H1 (cell line): ENCODE data around the gene LSR. TPM values are rescaled to one million over a fixed set of nuclear protein-coding genes. Genes with fewer than 3 reads are reported as not detected.

Experiments
- CTCF ChIA-PET: fragments of 300-600 bp; sonication (Branson Sonifier 250); formaldehyde crosslinking; loops from one replicate; lab custom pipeline; 2021; ENCODE audit not compliant: partially characterized antibody; lab: Charles Lee
- POLR2A ChIA-PET: fragments of 300-600 bp; sonication (Branson Sonifier 250); formaldehyde crosslinking; loops from one replicate; lab custom pipeline; 2021; ENCODE audit warnings: inconsistent platforms; ENCODE audit not compliant: partially characterized antibody; lab: Charles Lee
- DNase-seq, 2 experiments: peaks; one replicate each; pipeline versions ENCODE4 v3.0.0 to v3.0.0-alpha.2; 2010 to 2022; ENCODE audit warnings: low spot score in 2 of 2, low read depth in 1 of 2, mixed read lengths in 1 of 2
- FAIRE-seq: peaks from 2 replicates; lab custom pipeline; 2011; peaks lifted over from hg19 to GRCh38; lab: Jason Lieb, UNC
- H2AFZ ChIP-seq: 2 replicates; pipeline ENCODE4 v1.8.1; 2012; ENCODE audit warnings: low read length, inconsistent platforms
- H2AK5ac ChIP-seq: 2 replicates; pipeline ENCODE4 v1.6.1; 2013; ENCODE audit warnings: low read depth, low read length
- H2BK120ac ChIP-seq: replicated peaks from 2 replicates; pipeline ENCODE3; 2013; ENCODE audit warnings: low read depth, low read length, inconsistent platforms
- H2BK12ac ChIP-seq: 2 replicates; pipeline ENCODE4 v1.6.1; 2013; ENCODE audit warnings: low read depth, low read length
- H2BK15ac ChIP-seq: 2 replicates; pipeline ENCODE4 v1.6.1; 2013; ENCODE audit warnings: low read length
- H2BK20ac ChIP-seq: 2 replicates; pipeline ENCODE4 v1.6.1; 2013; ENCODE audit warnings: low read length
- H2BK5ac ChIP-seq: 2 replicates; pipeline ENCODE4 v1.6.1; 2013; ENCODE audit warnings: low read depth, low read length
- H3K14ac ChIP-seq: 2 replicates; pipeline ENCODE4 v1.6.1; 2013; ENCODE audit warnings: inconsistent platforms; ENCODE audit not compliant: insufficient read length
- H3K18ac ChIP-seq: 2 replicates; pipeline ENCODE4 v1.6.1; 2013; ENCODE audit warnings: low read length; ENCODE audit errors: extremely low read depth
- H3K23ac ChIP-seq: 2 replicates; pipeline ENCODE4 v1.6.1; 2013; ENCODE audit warnings: inconsistent platforms; ENCODE audit not compliant: insufficient read length
- H3K23me2 ChIP-seq: 2 replicates; pipeline ENCODE4 v1.6.1; 2013; ENCODE audit warnings: low read depth, low read length
- H3K27ac ChIP-seq: 2 replicates; pipeline ENCODE4 v1.6.1; 2011; ENCODE audit warnings: low read depth, low read length, inconsistent platforms
- H3K27me3 ChIP-seq, 4 experiments: replicated peaks in 1 of 4; 1 replicate in 1 of 4; 2 replicates in 3 of 4; pipeline versions ENCODE4 v1.6.1 to v1.8.1; 2011 to 2013; ENCODE audit warnings: low read length in 3 of 4, mild to moderate bottlenecking in 3 of 4, inconsistent platforms in 2 of 4, mixed read lengths in 2 of 4, moderate library complexity in 1 of 4; ENCODE audit not compliant: control insufficient read depth in 3 of 4, insufficient read depth in 3 of 4; ENCODE audit errors: extremely low read depth in 1 of 4
- H3K36me3 ChIP-seq, 4 experiments: 2 replicates each; pipeline versions ENCODE4 v1.6.1 to v1.8.1; 2011 to 2013; ENCODE audit warnings: mild to moderate bottlenecking in 4 of 4, low read length in 3 of 4, moderate library complexity in 2 of 4, control low read depth in 1 of 4, inconsistent platforms in 1 of 4; ENCODE audit not compliant: insufficient read depth in 4 of 4, control insufficient read depth in 2 of 4
- H3K4ac ChIP-seq: replicated peaks from 2 replicates; pipeline ENCODE3; 2013; ENCODE audit warnings: low read length, low read depth, mixed read lengths, inconsistent platforms; ENCODE audit not compliant: insufficient read length
- H3K4me1 ChIP-seq, 4 experiments: replicated peaks in 1 of 4; 1 replicate in 1 of 4; 2 replicates in 3 of 4; pipeline versions ENCODE4 v1.6.1 to v1.8.1; 2011 to 2013; ENCODE audit warnings: low read length in 3 of 4, inconsistent platforms in 2 of 4, mixed read lengths in 1 of 4; ENCODE audit not compliant: insufficient read depth in 4 of 4, control insufficient read depth in 3 of 4
- H3K4me2 ChIP-seq, 2 experiments: 2 replicates each; pipeline versions ENCODE4 v1.6.1 to v1.8.1; 2011 to 2013; ENCODE audit warnings: low read depth in 2 of 2, low read length in 2 of 2, control low read depth in 1 of 2, inconsistent platforms in 1 of 2, mild to moderate bottlenecking in 1 of 2; ENCODE audit not compliant: insufficient read depth in 1 of 2
- H3K4me3 ChIP-seq, 4 experiments: fragments of 200-600, 300-600 bp in 1 of 4; sonication (generic), shearing (Covaris generic), sonication (Bioruptor Twin) in 1 of 4; 2 replicates each; pipeline versions ENCODE4 v1.5.1 to v1.8.1; 2011 to 2016; ENCODE audit warnings: low read length in 4 of 4, low read depth in 3 of 4, control low read depth in 2 of 4, inconsistent platforms in 2 of 4, mild to moderate bottlenecking in 2 of 4, mixed read lengths in 1 of 4, moderate library complexity in 1 of 4; ENCODE audit not compliant: insufficient read depth in 2 of 4; ENCODE audit errors: extremely low read depth in 1 of 4
- H3K56ac ChIP-seq: replicated peaks from 2 replicates; pipeline ENCODE3; 2013; ENCODE audit warnings: low read depth, mild to moderate bottlenecking, mixed read lengths, low read length, inconsistent platforms; ENCODE audit not compliant: insufficient read length
- H3K79me1 ChIP-seq: 2 replicates; pipeline ENCODE4 v1.6.1; 2013; ENCODE audit warnings: low read depth, low read length, control low read depth
- H3K79me2 ChIP-seq, 2 experiments: 2 replicates each; pipeline versions ENCODE4 v1.6.1 to v1.8.1; 2012 to 2013; ENCODE audit warnings: low read length in 2 of 2, mild to moderate bottlenecking in 2 of 2, inconsistent platforms in 1 of 2; ENCODE audit not compliant: insufficient read depth in 2 of 2, control insufficient read depth in 1 of 2
- H3K9ac ChIP-seq, 4 experiments: replicated peaks in 1 of 4; 1 replicate in 1 of 4; 2 replicates in 3 of 4; pipeline versions ENCODE4 v1.6.1 to v1.8.1; 2011 to 2013; ENCODE audit warnings: low read depth in 3 of 4, low read length in 3 of 4, control low read depth in 2 of 4, mild to moderate bottlenecking in 2 of 4, moderate library complexity in 2 of 4, inconsistent platforms in 1 of 4; ENCODE audit errors: extremely low read depth in 1 of 4
- H3K9me3 ChIP-seq, 2 experiments: 2 replicates each; pipeline versions ENCODE4 v1.6.1 to v1.8.1; 2012 to 2013; ENCODE audit warnings: mild to moderate bottlenecking in 2 of 2, moderate library complexity in 2 of 2, control low read depth in 1 of 2, inconsistent platforms in 1 of 2, low read depth in 1 of 2, low read length in 1 of 2, mixed read lengths in 1 of 2; ENCODE audit not compliant: insufficient read depth in 2 of 2
- H4K20me1 ChIP-seq, 2 experiments: replicated peaks in 1 of 2; 2 replicates each; pipeline versions ENCODE3 to v1.8.1; 2011 to 2013; ENCODE audit warnings: inconsistent platforms in 2 of 2, low read length in 2 of 2, mild to moderate bottlenecking in 1 of 2; ENCODE audit not compliant: insufficient read depth in 2 of 2, control insufficient read depth in 1 of 2
- H4K5ac ChIP-seq: 2 replicates; pipeline ENCODE4 v1.6.1; 2013; ENCODE audit warnings: low read length, low read depth, mixed read lengths, inconsistent platforms; ENCODE audit not compliant: insufficient read length
- H4K8ac ChIP-seq: 2 replicates; pipeline ENCODE4 v1.8.0; 2013; ENCODE audit warnings: mild to moderate bottlenecking, moderate library complexity, low read length, inconsistent platforms; ENCODE audit not compliant: insufficient read depth; ENCODE audit errors: extremely low read depth
- H4K91ac ChIP-seq: replicated peaks from 2 replicates; pipeline ENCODE3; 2013; ENCODE audit warnings: low read length, mixed read lengths, inconsistent platforms; ENCODE audit not compliant: insufficient read length
- ASH2L ChIP-seq: fragments of 200-600, 300-600 bp; sonication (generic); IDR thresholded peaks from one replicate; pipeline ENCODE4 v1.7.1; 2017; ENCODE audit warnings: low read length
- BACH1 ChIP-seq: IDR thresholded peaks from 2 replicates; pipeline ENCODE4 v1.6.1; 2012; ENCODE audit warnings: low read length, improper control_type of control experiment
- FOSL1 ChIP-seq: IDR thresholded peaks from 2 replicates; pipeline ENCODE4 v1.6.1; 2011; ENCODE audit warnings: mild to moderate bottlenecking, low read depth, low read length, moderate library complexity; ENCODE audit not compliant: insufficient read depth
- JUN ChIP-seq: IDR thresholded peaks from 2 replicates; pipeline ENCODE4 v1.6.1; 2011; ENCODE audit warnings: low read depth, mild to moderate bottlenecking, improper control_type of control experiment, low read length
- POU5F1 ChIP-seq: IDR thresholded peaks from 2 replicates; pipeline ENCODE4 v1.6.1; 2011; ENCODE audit warnings: low read depth, mild to moderate bottlenecking, low read length, moderate library complexity
- SIN3A ChIP-seq, 2 experiments: IDR thresholded peaks in 1 of 2; conservative IDR thresholded peaks in 1 of 2; 2 replicates each; pipeline ENCODE4 v1.6.1; 2011 to 2012; ENCODE audit warnings: low read length in 2 of 2, improper control_type of control experiment in 1 of 2, low read depth in 1 of 2, mild to moderate bottlenecking in 1 of 2
- SIX5 ChIP-seq: IDR thresholded peaks from 2 replicates; pipeline ENCODE4 v1.6.1; 2011; ENCODE audit warnings: mild to moderate bottlenecking, low read depth, low read length
- ZNF274 ChIP-seq: IDR thresholded peaks from 2 replicates; pipeline ENCODE4 v1.7.0; 2012; ENCODE audit warnings: low read length, borderline replicate concordance; ENCODE audit errors: extremely low read depth
- WGBS, 2 experiments: shearing (Covaris generic) in 1 of 2; methylation state at CpG; one replicate each; pipeline versions ENCODE4 v1.1.6 to v1.1.7; 2013 to 2015; ENCODE audit warnings: low lambda C conversion rate in 2 of 2, mixed read lengths in 2 of 2, inconsistent platforms in 1 of 2, low coverage in 1 of 2, missing lambda C conversion rate in 1 of 2; ENCODE audit not compliant: insufficient replicate concordance in 2 of 2, insufficient coverage in 1 of 2, insufficient read length in 1 of 2; ENCODE audit errors: extremely low coverage in 1 of 2, missing lambda C conversion rate in 1 of 2; 5-methylcytosine and 5-hydroxymethylcytosine counted together
- long read RNA-seq, 2 experiments: library from RNA in 1 of 2; library from capped mRNA in 1 of 2; stranded (forward); transcript quantifications; one replicate each; pipeline ENCODE4 v2.0.0, GENCODE V29; 2021; ENCODE audit warnings: inconsistent platforms in 1 of 2
- polyA minus RNA-seq, 3 experiments: library from RNA; depleted of rRNA, polyadenylated mRNA; stranded (reverse); fragments of >200 nt; gene quantifications; 1 replicate in 2 of 3; 2 replicates in 1 of 3; pipeline ENCODE4 v1.2.3, GENCODE V29; 2011
- polyA plus RNA-seq, 7 experiments: library from polyadenylated mRNA; depleted of rRNA in 3 of 7; stranded (reverse) in 5 of 7; unstranded in 2 of 7; fragments of >200 nt in 5 of 7; fragments of 200-250 nt in 2 of 7; gene quantifications; 1 replicate in 5 of 7; 2 replicates in 1 of 7; 4 replicates in 1 of 7; pipeline versions ENCODE4 v1.2.1 to v1.2.3, GENCODE V29; 2011 to 2013; ENCODE audit warnings: missing spikeins in 2 of 7, mixed read lengths in 2 of 7
- total RNA-seq: library from RNA; stranded (reverse); fragmentation: NEBNext Ultra II Directional; extraction: Animal tissue kit (Norgen Biotek cat#: 25700); gene quantifications from 2 replicates; pipeline ENCODE4 v1.2.1, GENCODE V29; 2021

The LSR gene
- total RNA-seq (159 and 166 TPM in 2 replicates), polyA plus RNA-seq (2011; rRNA removed) (186 and 296 TPM in 2 replicates), polyA minus RNA-seq (2011; rRNA and poly(A)+ RNA removed) (87.1 and 93.1 TPM in 2 replicates)
- polyA plus RNA-seq (2011; cell fraction: cytosol; rRNA removed), result 106 TPM
- 204 TPM for polyA plus RNA-seq (2011; cell fraction: nucleus; rRNA removed)
- 145 to 238 TPM (median 230 TPM) in 4 replicates for polyA plus RNA-seq (2012, experiment 1 of 2)
- polyA plus RNA-seq (2012, experiment 2 of 2), result 175 TPM
- polyA plus RNA-seq (2013, experiment 1 of 2), result 208 TPM
- 218 TPM for polyA plus RNA-seq (2013, experiment 2 of 2)
- polyA minus RNA-seq (2011; cell fraction: cytosol; rRNA and poly(A)+ RNA removed), result 222 TPM
- polyA minus RNA-seq (2011; cell fraction: nucleus; rRNA and poly(A)+ RNA removed), result 191 TPM
- long read RNA-seq, experiment 1, transcript LSR-202 (9 exons, 2,105 nt), result major isoform, 21 of 131 reads
- long read RNA-seq, experiment 1, transcript LSR-214 (10 exons, 2,274 nt), result minor isoform, 5 of 131 reads
- long read RNA-seq, experiment 1, partial matches to known transcripts, result 91 of 131 reads
- long read RNA-seq, experiment 1, other reads (novel, unspliced or antisense), result 10 of 131 reads
- long read RNA-seq, experiment 2, result 0 reads

DNA sequence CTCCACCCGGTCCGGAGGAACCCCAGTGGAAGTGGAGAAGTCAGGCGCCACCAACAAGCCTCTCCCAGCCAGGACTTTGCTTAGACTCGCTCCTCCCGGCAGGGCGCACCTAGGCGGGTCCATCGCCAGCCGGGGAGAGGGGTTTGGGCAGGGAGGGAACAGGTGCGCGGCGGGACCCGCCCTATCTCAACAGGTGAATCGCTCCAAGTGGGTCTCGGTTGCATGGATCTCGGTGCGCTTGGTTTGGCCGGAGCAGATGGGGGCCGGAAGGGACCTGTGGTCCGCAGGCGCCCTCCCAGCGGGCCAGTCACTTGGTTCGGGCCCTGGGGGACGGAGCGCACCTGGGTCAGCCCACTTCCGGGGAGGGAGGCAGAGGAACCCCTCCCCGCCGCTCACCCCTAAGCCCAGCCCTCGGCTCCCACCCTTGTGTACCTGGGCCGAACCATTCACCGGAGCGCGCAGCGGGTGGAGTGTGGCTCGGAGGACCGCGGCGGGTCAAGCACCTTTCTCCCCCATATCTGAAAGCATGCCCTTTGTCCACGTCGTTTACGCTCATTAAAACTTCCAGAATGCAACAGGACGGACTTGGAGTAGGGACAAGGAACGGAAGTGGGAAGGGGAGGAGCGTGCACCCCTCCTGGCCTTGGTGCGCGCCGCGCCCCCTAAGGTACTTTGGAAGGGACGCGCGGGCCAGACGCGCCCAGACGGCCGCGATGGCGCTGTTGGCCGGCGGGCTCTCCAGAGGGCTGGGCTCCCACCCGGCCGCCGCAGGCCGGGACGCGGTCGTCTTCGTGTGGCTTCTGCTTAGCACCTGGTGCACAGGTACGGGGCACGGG, at the start of gene LSR:
LSR (plus strand) TSS at position 693 of the 836 bp plus-strand sequence; CDS start at position 714, 21 bp downstream.
- peak within 1 kb of the TSS; percentile 100 for H2BK120ac ChIP-seq
- no peak within 1 kb of the TSS for H3K23ac ChIP-seq
- peak within 1 kb of the TSS; percentile 88 to 99 (median 97) for H3K9ac ChIP-seq
- H4K20me1 ChIP-seq, result peaks cover 17 to 21% of the 10 kb centered on the region in 2 experiments
- H4K91ac ChIP-seq, result peak within 1 kb of the TSS; percentile 100
- peak within 1 kb of the TSS; percentile 100 for H2BK5ac ChIP-seq
- no peaks in the 10 kb centered on the region for H3K27me3 ChIP-seq
- H2BK12ac ChIP-seq, result peak within 1 kb of the TSS; percentile 100
- H2AFZ ChIP-seq, result peak within 1 kb of the TSS; percentile 99; the same call in 1 of the 2 replicates
- peak within 1 kb of the TSS; percentile 99 for H3K18ac ChIP-seq
- peak within 1 kb of the TSS; percentile 94 for H2BK20ac ChIP-seq
- DNase-seq (peak; percentile 88 to 93), FAIRE-seq (no peak)
- H2BK15ac ChIP-seq, result 0 out of 2 replicates have a peak within 1 kb of the TSS, but pooled peaks have one; percentile 29
- H3K14ac ChIP-seq, result no peak within 1 kb of the TSS
- H3K4me1 ChIP-seq, result peaks cover 0 to 12% (median 8%) of the 10 kb centered on the region in 4 experiments; a peak in 6 of 7 replicates
- ChIA-PET CTCF (interaction anchor here (1.0 kb wide), 2 partner anchors 24 to 107 kb away, joined by 3 read pairs; no protein-coding TSS in a partner anchor), POLR2A (interaction anchor here (0.9 to 9.8 kb wide), 11 partner anchors 11 to 95 kb away, joined by 3 to 146 read pairs (median 4); partner anchors contain the start of genes FXYD5 and USF2)
- peak within 1 kb of the TSS; percentile 100 for H4K8ac ChIP-seq
- H3K4ac ChIP-seq, result peak within 1 kb of the TSS; percentile 99
- peaks cover 10% of the 10 kb centered on the region; the same call in 1 of the 2 replicates for H3K23me2 ChIP-seq
- H3K36me3 ChIP-seq, result peaks cover 9 to 15% (median 13%) of the 10 kb centered on the region in 4 experiments; a peak in 7 of 8 replicates
- H3K56ac ChIP-seq, result peak within 1 kb of the TSS; percentile 97
- no peaks in the 10 kb centered on the region for H3K9me3 ChIP-seq
- H3K4me3 ChIP-seq, result peak within 1 kb of the TSS; percentile 44 to 96 (median 72)
- H3K79me1 ChIP-seq, result peaks cover 7% of the 10 kb centered on the region; the same call in 1 of the 2 replicates
- peak within 1 kb of the TSS; percentile 100 for H4K5ac ChIP-seq
- H2AK5ac ChIP-seq, result peak within 1 kb of the TSS; percentile 40; the same call in 1 of the 2 replicates
- peaks cover 10 to 35% of the 10 kb centered on the region in 2 experiments for H3K79me2 ChIP-seq
- peak within 1 kb of the TSS; percentile 47 to 83 for H3K4me2 ChIP-seq
- WGBS, 2 experiments, result 3% methylated on average over 52 of the region's 69 CpGs; no CpG with 5 or more reads in 1 of the 2 experiments
- peak within 1 kb of the TSS; percentile 100 for H3K27ac ChIP-seq
- TF ChIP-seq ZNF274 (no peak), SIX5 (peak; percentile 37), JUN (no peak), FOSL1 (no peak), BACH1 (no peak), ASH2L (no peak), SIN3A (conservative IDR thresholded peaks at IDR 0.05 in 1 of 2, IDR thresholded peaks at IDR 0.05 in 1 of 2; ENCODE audit: low read depth in 1 of 2, low read length in 2 of 2) (peak in 1 of 2 experiments; percentile 30; a peak in 1 of 4 replicates), POU5F1 (no peak)
